Measurements from ENCODE around the gene TENM4.

GRCh38 chr11:79402912-79403311, 37.9 kb downstream of the TENM4 start:
- TF ChIP-seq REST (IDR thresholded peaks at IDR 0.05; ENCODE audit: low read depth), result no peak
- no peak for TF ChIP-seq CREB1 (IDR thresholded peaks at IDR 0.05; ENCODE audit: low read depth)
- no peak for TF ChIP-seq TAF1 (IDR thresholded peaks at IDR 0.05; ENCODE audit: low read depth)
- TF ChIP-seq CEBPB (IDR thresholded peaks at IDR 0.05), result no peak
- TF ChIP-seq EP300 (IDR thresholded peaks at IDR 0.05; ENCODE audit: borderline replicate concordance), result no peak
- no peak for TF ChIP-seq ZBTB7A (IDR thresholded peaks at IDR 0.05; ENCODE audit: low read depth)
- no peak for TF ChIP-seq FOXM1 (IDR thresholded peaks at IDR 0.05; ENCODE audit: borderline replicate concordance, low read depth)
- no peak for TF ChIP-seq YY1 (IDR thresholded peaks at IDR 0.05; ENCODE audit: low read depth)

Data from Ishikawa (cell line).